Frontal cortex (tissue), 4 donors: Measurements from ENCODE around the gene LDLRAD3. TPM values are rescaled to one million over a fixed set of nuclear protein-coding genes. Genes with fewer than 3 reads are reported as not detected.

Experiments used
- DNase-seq, 2 donors: peaks; one replicate each; pipeline ENCODE4 v3.0.0; 2012; ENCODE audit warnings: low spot score in 2 of 2
- FAIRE-seq: peaks from 2 replicates; lab custom pipeline; 2012; peaks lifted over from hg19 to GRCh38; lab: Jason Lieb, UNC
- total RNA-seq: library from RNA; depleted of rRNA; stranded (reverse); fragments of >200 nt; gene quantifications from one replicate; pipeline ENCODE4 v1.2.3, GENCODE V29; 2014
- donor health status: control.
- donor health status: control.
- donor health status: control.

LDLRAD3 gene
- total RNA-seq, 1 donor from 2014 or later = 65.2 TPM

- FAIRE-seq = no peak
- no peak for DNase-seq
Measured at GRCh38 chr11:36213393-36213840, 269.6 kb downstream of the LDLRAD3 start.

- FAIRE-seq (no peak), DNase-seq (no peak)
Measured at GRCh38 chr11:36214480-36214879, 270.6 kb downstream of the LDLRAD3 start.

- no peak for FAIRE-seq
- DNase-seq = no peak
Measured at GRCh38 chr11:36214976-36215692, 271.3 kb downstream of the LDLRAD3 start.

GRCh38 chr11:36215693-36216060 lies 271.8 kb downstream of the LDLRAD3 start:
- FAIRE-seq (no peak), DNase-seq (no peak)

DNA sequence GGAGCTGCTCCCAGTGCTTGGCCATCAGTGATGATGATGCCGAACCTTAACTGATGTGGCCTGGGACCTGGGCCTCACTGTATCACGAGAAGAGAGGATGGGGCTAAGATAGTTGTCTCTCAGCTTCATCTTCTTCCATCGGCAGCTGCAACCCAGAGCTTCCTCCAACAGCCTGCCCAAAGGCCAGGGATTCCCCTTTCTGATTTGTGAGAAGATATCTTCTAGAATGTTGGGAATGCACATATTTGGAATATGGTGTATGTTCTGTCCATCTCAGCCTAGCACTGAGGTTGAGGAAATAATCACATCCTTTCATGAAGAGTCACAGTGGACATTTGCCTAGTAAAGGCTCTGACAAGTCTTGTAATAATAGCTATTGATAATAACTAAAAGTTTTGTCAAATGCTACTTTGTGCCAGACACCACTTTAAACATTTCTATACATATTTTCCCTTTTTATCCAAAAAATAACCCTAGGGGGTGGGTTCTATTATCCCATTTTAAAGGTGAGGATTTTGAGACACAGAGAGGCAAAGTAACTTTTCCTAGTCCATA lies 272.3 kb downstream of the LDLRAD3 start:
- no peak for FAIRE-seq
- DNase-seq = no peak

GRCh38 chr11:36218283-36218921 lies 274.5 kb downstream of the LDLRAD3 start:
- DNase-seq (no peak), FAIRE-seq (no peak)

GRCh38 chr11:36219996-36220395 lies 276.1 kb downstream of the LDLRAD3 start:
- DNase-seq = no peak
- FAIRE-seq = no peak

GRCh38 chr11:36222831-36223635 lies 279.2 kb downstream of the LDLRAD3 start:
- no peak for DNase-seq
- FAIRE-seq = no peak

GRCh38 chr11:36224209-36224882 lies 280.5 kb downstream of the LDLRAD3 start:
- DNase-seq (no peak), FAIRE-seq (no peak)

DNA sequence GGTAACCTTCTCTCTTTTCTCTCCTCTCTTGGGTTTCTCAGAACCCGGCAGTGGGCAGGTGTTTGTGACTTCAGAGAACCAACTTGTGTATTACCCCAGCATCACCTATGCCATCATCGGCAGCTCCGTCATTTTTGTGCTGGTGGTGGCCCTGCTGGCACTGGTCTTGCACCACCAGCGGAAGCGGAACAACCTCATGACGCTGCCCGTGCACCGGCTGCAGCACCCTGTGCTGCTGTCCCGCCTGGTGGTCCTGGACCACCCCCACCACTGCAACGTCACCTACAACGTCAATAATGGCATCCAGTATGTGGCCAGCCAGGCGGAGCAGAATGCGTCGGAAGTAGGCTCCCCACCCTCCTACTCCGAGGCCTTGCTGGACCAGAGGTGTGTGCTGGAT lies 283.2 kb downstream of the LDLRAD3 start:
- DNase-seq (no peak), FAIRE-seq (no peak)

DNA sequence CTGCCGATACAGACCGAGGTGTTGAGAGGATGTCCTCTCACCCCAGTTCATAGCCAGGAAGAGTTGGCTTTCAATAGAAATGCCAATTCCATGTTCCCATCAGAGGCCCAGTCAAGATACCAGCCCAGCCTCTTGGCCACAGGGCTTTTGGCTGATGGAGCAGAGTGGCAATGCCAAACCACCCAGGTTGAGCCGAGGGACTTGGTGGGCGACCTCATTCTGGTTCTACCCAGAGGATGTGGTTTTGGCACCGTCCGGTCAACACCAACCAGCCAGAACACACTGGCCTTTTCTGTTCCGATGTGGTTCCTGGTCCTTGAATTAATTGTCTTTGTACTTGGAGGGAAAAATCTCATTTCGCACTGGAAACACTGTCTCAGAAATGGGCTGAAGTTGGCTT lies 284.8 kb downstream of the LDLRAD3 start:
- no peak for FAIRE-seq
- DNase-seq = no peak

GRCh38 chr11:36229091-36229705 lies 285.3 kb downstream of the LDLRAD3 start:
- no peak for DNase-seq
- FAIRE-seq = no peak

GRCh38 chr11:36230779-36231699 lies 287.2 kb downstream of the LDLRAD3 start:
- DNase-seq (peak in 1 of 2 donors; percentile 54), FAIRE-seq (peak; percentile 24)

GRCh38 chr11:36233204-36233603 lies 289.3 kb downstream of the LDLRAD3 start:
- DNase-seq = no peak
- no peak for FAIRE-seq

- DNase-seq = no peak
- no peak for FAIRE-seq
Measured at GRCh38 chr11:36234825-36235224, 291.0 kb downstream of the LDLRAD3 start.

- no peak for FAIRE-seq
- DNase-seq = no peak
Measured at GRCh38 chr11:36235750-36236149, 291.9 kb downstream of the LDLRAD3 start.

GRCh38 chr11:36237391-36237790 lies 293.5 kb downstream of the LDLRAD3 start:
- DNase-seq (no peak), FAIRE-seq (no peak)

DNA sequence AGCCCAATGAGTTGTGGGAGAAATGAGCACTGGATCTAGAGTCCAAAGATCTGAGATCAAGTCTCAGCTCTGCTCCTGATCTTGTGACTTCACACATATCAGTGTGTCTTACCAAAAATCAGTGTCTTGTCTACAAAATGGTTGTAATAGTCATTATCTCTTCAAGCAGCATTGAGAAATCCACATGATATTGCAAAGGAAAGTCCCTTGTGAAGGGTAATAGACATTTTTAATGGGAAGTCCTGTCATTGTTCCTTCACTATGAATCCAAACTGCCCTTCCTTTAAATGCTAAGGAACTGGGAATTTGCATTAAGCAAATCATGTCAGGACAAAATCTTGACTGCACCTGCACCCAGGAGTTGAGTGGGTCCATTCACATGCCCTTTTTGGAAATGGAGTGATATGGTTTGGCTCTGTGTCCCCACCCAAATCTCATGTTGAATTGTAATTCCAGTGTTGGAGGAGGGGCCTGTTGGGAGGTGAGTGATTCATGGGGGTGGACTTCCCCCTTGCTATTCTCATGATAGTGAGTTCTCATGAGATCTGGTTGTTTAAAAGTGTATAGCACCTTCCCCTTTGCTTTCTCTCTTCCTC lies 294.3 kb downstream of the LDLRAD3 start:
- FAIRE-seq (no peak), DNase-seq (no peak)
